22Rv1 (cell line): ENCODE data around the gene CDIPT.
A peak's percentile ranks its signal among the peaks of the same experiment; 100 is the strongest.

Source experiments
- H3K27ac ChIP-seq: fragments of 450-650 bp; 2 replicates; pipeline ENCODE4 v1.5.1; 2017
- ZFX ChIP-seq: fragments of 450-650 bp; IDR thresholded peaks from 2 replicates; pipeline ENCODE4 v1.6.1; 2017; ENCODE audit warnings: antibody characterized with exemption, borderline replicate concordance
- TF ChIP-seq, protein P1 (sequence below): fragments of 450-650 bp; IDR thresholded peaks from 2 replicates; pipeline ENCODE4 v1.5.1; 2017; ENCODE audit warnings: mild to moderate bottlenecking

The CDIPT gene

DNA sequence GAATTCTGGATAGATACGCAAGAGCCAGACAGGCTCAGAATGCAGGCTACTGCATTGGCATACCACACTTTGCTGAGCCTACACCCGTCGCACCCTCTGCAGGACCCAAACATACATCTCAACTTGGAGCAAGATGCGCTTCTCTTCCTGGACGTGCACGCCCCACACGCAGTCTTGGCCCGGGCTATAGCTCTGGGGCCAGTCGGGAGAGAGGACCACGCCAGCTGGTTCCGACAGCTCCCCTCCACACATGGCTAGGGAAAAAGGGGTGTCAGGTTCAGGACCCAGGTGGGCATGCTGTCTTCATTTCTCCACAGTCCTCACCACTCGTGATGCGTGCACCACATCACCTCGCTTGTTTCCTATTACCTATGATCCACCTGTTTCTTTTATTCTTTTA, 15.1 kb upstream of the CDIPT start:
- TF ChIP-seq, protein P1, sequence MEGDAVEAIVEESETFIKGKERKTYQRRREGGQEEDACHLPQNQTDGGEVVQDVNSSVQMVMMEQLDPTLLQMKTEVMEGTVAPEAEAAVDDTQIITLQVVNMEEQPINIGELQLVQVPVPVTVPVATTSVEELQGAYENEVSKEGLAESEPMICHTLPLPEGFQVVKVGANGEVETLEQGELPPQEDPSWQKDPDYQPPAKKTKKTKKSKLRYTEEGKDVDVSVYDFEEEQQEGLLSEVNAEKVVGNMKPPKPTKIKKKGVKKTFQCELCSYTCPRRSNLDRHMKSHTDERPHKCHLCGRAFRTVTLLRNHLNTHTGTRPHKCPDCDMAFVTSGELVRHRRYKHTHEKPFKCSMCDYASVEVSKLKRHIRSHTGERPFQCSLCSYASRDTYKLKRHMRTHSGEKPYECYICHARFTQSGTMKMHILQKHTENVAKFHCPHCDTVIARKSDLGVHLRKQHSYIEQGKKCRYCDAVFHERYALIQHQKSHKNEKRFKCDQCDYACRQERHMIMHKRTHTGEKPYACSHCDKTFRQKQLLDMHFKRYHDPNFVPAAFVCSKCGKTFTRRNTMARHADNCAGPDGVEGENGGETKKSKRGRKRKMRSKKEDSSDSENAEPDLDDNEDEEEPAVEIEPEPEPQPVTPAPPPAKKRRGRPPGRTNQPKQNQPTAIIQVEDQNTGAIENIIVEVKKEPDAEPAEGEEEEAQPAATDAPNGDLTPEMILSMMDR, result no peak
- no peak for TF ChIP-seq ZFX
- peak overlapping the region; percentile 72 for H3K27ac ChIP-seq

DNA sequence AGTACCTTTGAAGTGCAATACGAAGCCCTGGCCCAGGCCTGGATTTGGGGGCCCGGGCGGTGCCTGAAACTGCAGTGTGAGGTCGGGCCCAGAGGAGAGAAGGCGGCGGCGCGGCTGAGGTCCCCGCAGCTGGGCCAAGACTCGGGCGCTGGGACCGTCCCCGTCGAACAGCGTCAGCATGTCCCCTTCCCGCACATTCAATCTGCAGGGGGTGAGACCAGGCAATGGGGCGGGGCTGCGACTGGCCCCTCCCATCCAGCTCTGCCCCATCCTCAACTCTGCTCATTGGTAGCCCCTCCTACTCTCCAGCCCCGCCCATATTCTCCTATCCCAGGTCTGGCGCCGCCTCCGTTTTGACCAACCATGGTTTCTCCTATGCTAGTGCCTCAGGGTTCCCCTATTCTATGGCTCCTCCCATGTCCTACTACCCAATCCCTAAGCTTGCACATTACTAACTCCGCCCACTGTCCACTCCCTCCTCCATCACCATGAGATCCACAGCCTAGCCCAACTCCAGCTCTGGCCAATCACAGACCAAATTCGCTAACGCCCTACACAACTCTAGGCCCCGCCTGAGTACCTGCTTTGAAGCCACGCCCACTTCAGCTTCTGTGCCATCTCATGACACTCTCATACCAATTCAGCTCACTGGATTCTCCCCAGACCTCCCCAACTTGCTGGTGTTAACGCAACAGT, 14.4 kb upstream of the CDIPT start:
- peak overlapping the region; percentile 72 for H3K27ac ChIP-seq
- TF ChIP-seq ZFX, result no peak
- TF ChIP-seq, protein P1, result no peak

DNA sequence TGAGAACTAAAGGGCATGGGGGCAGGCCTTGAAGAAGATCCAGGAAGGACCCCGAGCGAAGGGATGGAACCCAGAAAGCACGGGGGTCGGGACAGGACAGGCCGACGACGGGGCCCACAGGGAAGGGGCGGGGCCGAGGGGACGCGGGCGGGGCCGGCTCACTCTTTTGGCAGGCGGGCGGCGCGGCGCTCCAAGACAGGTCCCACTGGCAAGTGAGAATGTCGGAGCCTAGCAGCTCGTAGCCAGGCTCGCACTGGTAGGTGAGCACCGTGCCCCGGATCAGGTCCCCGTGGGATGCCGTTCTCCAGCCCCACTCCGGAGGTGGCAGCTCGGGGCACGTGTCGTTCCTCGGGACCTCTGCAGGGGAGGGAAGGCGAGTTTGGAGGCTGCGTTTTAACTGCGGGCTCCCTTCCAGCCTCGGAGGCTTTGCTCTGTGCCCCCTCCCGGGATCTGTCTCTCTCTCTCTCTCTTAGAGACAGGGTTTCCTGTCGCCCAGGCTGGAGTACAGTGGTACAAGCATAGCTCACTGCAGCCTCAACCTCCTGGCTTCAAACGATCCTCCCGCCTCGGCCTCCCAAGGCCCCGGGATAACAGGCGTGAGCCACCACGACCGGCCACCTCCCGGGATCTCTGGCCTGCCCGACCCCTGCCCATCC, 13.7 kb upstream of the CDIPT start:
- peak overlapping the region; percentile 45 for H3K27ac ChIP-seq
- TF ChIP-seq ZFX, result no peak
- TF ChIP-seq, protein P1, result no peak

DNA sequence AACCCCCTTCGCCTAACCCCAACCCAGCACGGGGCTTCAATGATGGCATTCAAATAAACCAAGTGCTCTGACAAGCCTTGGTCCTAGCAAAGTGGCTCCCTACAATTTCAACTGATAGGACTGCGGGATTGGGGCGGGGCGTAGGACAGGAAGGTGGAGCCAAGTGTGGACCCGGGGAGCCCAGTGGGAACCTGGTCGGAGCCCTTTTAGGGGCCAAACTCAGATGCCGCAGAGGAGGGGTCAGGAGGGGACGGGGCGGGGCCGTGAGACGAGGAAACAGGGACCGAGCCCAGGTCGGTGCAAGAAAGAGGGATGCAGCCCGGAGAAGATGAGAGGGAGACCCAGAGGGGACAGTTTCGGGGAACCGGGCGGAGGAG, 13.2 kb upstream of the CDIPT start:
- no peak overlapping the region for H3K27ac ChIP-seq
- TF ChIP-seq ZFX, result no peak
- TF ChIP-seq, protein P1, result no peak

DNA sequence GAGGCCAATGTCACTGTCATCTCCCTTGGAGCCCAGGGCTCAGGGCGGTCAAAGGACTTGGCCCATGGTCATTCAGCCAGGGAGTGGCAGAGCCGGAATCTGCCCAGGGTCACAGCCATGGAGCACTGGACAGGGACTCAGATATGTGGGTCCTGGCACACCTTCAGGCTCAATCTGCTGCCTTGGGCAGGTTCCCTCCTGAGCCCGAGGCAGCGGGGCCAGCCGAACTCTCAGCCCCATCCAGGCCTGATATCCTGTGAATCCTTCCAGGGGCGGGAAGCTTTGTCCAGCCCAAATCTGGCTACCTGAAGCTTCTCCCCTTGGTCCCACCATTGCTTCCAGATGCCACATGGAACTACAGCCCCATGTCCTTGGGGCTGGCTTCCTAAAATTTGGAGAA, 12.2 kb upstream of the CDIPT start:
- TF ChIP-seq, protein P1, result no peak
- TF ChIP-seq ZFX, result no peak
- no peak overlapping the region for H3K27ac ChIP-seq

DNA sequence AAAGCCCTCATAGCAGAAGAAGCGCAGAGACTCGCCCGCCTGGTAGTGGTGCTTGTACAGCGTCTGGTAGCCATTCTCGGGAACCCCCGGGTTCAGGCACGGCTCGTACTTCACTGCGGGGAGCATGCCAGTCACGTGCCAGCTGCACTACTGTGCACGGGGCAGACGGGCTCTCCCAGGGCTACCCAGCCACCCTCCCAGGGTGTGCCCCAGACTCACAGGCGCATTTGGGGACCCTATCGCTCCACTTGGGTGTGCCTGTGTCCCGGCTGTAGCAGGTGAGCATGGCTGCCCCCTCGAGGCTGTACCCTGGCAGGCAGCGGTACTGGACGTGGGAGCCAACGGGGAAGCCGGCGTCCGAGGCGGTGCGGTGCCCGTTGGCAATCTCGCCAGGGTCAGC, 10.3 kb upstream of the CDIPT start:
- no peak for TF ChIP-seq ZFX
- TF ChIP-seq, protein P1, result 0 out of 2 replicates have a peak, but pooled peaks have one; percentile 6
- no peak overlapping the region for H3K27ac ChIP-seq
